ENCODE measurements around the gene MCF2L. TPM values are rescaled to one million over a fixed set of nuclear protein-coding genes. Genes with fewer than 3 reads are reported as not detected.

MCF2L gene
- total RNA-seq, 2 donors from 2014 or later: 48.0 to 49.9 TPM

GRCh38 chr13:112952759-112953551, 16.1 kb upstream of the MCF2L start:
- Mint-ChIP-seq H3K4me1 (peaks cover 30% of the 10 kb centered on the region), H3K27me3 (ENCODE audit: insufficient read depth) (peaks cover 5% of the 10 kb centered on the region), H3K36me3 (ENCODE audit: low read depth) (no peaks in the 10 kb centered on the region), H3K4me3 (no peak overlapping the region), H3K9me3 (no peaks in the 10 kb centered on the region), H3K27ac (no peak overlapping the region)
- Histone ChIP-seq H3K4me1 (ENCODE audit: control insufficient read depth, insufficient read depth, low read length) (no peaks in the 10 kb centered on the region), H3K4me3 (ENCODE audit: low read length) (no peak overlapping the region), H3K9me3 (ENCODE audit: control insufficient read depth, low read length) (no peaks in the 10 kb centered on the region), H3K9ac (ENCODE audit: extremely low read depth, low read length, poor library complexity, severe bottlenecking) (no peak overlapping the region), H3K27me3 (ENCODE audit: control insufficient read depth, insufficient read depth, low read length, poor library complexity, severe bottlenecking) (no peaks in the 10 kb centered on the region), H3K27ac (ENCODE audit: low read depth, low read length) (no peak overlapping the region), H3K36me3 (ENCODE audit: control insufficient read depth, insufficient read depth, low read length) (no peaks in the 10 kb centered on the region)
- peak; percentile 35 for DNase-seq
- TF ChIP-seq CTCF (conservative IDR thresholded peaks at IDR 0.05): no peak
- WGBS, 2 experiments (ENCODE audit: insufficient coverage in 1 of 2, insufficient read length in 1 of 2): 89 to 90% methylated on average over 14 to 17 of the region's 17 CpGs

- Mint-ChIP-seq H3K27me3 (ENCODE audit: insufficient read depth) (peaks cover 5% of the 10 kb centered on the region), H3K4me1 (peaks cover 30% of the 10 kb centered on the region), H3K27ac (peak overlapping the region; percentile 28), H3K9me3 (no peaks in the 10 kb centered on the region), H3K4me3 (no peak overlapping the region), H3K36me3 (ENCODE audit: low read depth) (no peaks in the 10 kb centered on the region)
- no peaks in the 10 kb centered on the region for H3K4me1 ChIP-seq (ENCODE audit: control insufficient read depth, insufficient read depth, low read length)
- H3K4me3 ChIP-seq (ENCODE audit: low read length): no peak overlapping the region
- H3K27ac ChIP-seq (ENCODE audit: low read depth, low read length): no peak overlapping the region
- no peak for TF ChIP-seq CTCF (conservative IDR thresholded peaks at IDR 0.05)
- H3K36me3 ChIP-seq (ENCODE audit: control insufficient read depth, insufficient read depth, low read length): no peaks in the 10 kb centered on the region
- no peaks in the 10 kb centered on the region for H3K27me3 ChIP-seq (ENCODE audit: control insufficient read depth, insufficient read depth, low read length, poor library complexity, severe bottlenecking)
- peak; percentile 48 for DNase-seq
- WGBS, 2 experiments (ENCODE audit: insufficient coverage in 1 of 2, insufficient read length in 1 of 2): 89 to 93% methylated on average over 11 to 17 of the region's 17 CpGs
- no peak overlapping the region for H3K9ac ChIP-seq (ENCODE audit: extremely low read depth, low read length, poor library complexity, severe bottlenecking)
- H3K9me3 ChIP-seq (ENCODE audit: control insufficient read depth, low read length): no peaks in the 10 kb centered on the region
These were observed 15.2 kb upstream of the MCF2L start for GRCh38 chr13:112953591-112954487.

GRCh38 chr13:112954488-112955270, 14.3 kb upstream of the MCF2L start:
- Histone ChIP-seq H3K27me3 (ENCODE audit: control insufficient read depth, insufficient read depth, low read length, poor library complexity, severe bottlenecking) (no peaks in the 10 kb centered on the region), H3K4me1 (ENCODE audit: control insufficient read depth, insufficient read depth, low read length) (no peaks in the 10 kb centered on the region), H3K9me3 (ENCODE audit: control insufficient read depth, low read length) (no peaks in the 10 kb centered on the region), H3K4me3 (ENCODE audit: low read length) (no peak overlapping the region), H3K36me3 (ENCODE audit: control insufficient read depth, insufficient read depth, low read length) (no peaks in the 10 kb centered on the region), H3K9ac (ENCODE audit: extremely low read depth, low read length, poor library complexity, severe bottlenecking) (no peak overlapping the region), H3K27ac (ENCODE audit: low read depth, low read length) (no peak overlapping the region)
- peaks cover 30% of the 10 kb centered on the region for H3K4me1 Mint-ChIP-seq
- WGBS, 2 experiments (ENCODE audit: insufficient coverage in 1 of 2, insufficient read length in 1 of 2): 92% methylated on average over 8 to 13 of the region's 13 CpGs
- no peaks in the 10 kb centered on the region for H3K36me3 Mint-ChIP-seq (ENCODE audit: low read depth)
- peak; percentile 27 for DNase-seq
- H3K4me3 Mint-ChIP-seq: no peak overlapping the region
- peaks cover 5% of the 10 kb centered on the region for H3K27me3 Mint-ChIP-seq (ENCODE audit: insufficient read depth)
- H3K27ac Mint-ChIP-seq: peak overlapping the region; percentile 28
- TF ChIP-seq CTCF (conservative IDR thresholded peaks at IDR 0.05): no peak
- no peaks in the 10 kb centered on the region for H3K9me3 Mint-ChIP-seq
